Astrocyte of the cerebellum (primary cell): Measurements from ENCODE around the gene CELSR3.
A peak's percentile ranks its signal among the peaks of the same experiment; 100 is the strongest.

Experiments
- DNase-seq: peaks from one replicate; pipeline ENCODE4 v3.0.0-alpha.2; 2011; ENCODE audit warnings: low read depth
- H3K4me3 ChIP-seq: 2 replicates; pipeline ENCODE4 v1.5.1; 2011; ENCODE audit warnings: mild to moderate bottlenecking, low read depth, low read length, moderate library complexity
- in situ Hi-C: cut with HindIII; loops from 2 replicates; pipeline ENCODE4 v1.10.0; 2017; ENCODE audit warnings: low sequenced_read_pairs
- TF ChIP-seq, protein P1 (sequence below): IDR thresholded peaks from 2 replicates; pipeline ENCODE4 v1.5.1; 2012; ENCODE audit warnings: low read length, low read depth, moderate library complexity, mild to moderate bottlenecking; ENCODE audit errors: missing control alignments

CELSR3 gene

DNA sequence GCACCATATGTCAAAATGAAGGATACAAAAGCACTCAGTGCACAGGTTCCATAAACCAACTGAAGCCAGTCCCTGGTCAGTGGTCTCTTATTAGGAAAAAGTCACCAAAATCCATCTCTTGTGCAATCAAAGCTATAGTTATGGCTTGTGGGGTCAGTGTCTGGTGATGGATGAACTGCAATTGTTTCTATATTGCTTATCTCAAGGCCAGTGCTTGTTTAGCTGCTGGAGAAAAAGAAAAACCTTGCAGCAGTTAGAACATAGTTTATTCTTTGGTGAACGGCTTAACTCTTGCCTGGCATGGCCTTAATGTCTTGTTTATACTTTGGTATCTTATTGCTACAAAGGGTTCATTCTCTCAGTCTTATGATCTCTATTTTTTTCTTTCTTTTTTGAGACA is 50.4 kb downstream of the CELSR3 start:
- no peak for DNase-seq
- no peak overlapping the region for H3K4me3 ChIP-seq
- in situ Hi-C loops: no loop called here
- TF ChIP-seq, protein P1, sequence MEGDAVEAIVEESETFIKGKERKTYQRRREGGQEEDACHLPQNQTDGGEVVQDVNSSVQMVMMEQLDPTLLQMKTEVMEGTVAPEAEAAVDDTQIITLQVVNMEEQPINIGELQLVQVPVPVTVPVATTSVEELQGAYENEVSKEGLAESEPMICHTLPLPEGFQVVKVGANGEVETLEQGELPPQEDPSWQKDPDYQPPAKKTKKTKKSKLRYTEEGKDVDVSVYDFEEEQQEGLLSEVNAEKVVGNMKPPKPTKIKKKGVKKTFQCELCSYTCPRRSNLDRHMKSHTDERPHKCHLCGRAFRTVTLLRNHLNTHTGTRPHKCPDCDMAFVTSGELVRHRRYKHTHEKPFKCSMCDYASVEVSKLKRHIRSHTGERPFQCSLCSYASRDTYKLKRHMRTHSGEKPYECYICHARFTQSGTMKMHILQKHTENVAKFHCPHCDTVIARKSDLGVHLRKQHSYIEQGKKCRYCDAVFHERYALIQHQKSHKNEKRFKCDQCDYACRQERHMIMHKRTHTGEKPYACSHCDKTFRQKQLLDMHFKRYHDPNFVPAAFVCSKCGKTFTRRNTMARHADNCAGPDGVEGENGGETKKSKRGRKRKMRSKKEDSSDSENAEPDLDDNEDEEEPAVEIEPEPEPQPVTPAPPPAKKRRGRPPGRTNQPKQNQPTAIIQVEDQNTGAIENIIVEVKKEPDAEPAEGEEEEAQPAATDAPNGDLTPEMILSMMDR: no peak

DNA sequence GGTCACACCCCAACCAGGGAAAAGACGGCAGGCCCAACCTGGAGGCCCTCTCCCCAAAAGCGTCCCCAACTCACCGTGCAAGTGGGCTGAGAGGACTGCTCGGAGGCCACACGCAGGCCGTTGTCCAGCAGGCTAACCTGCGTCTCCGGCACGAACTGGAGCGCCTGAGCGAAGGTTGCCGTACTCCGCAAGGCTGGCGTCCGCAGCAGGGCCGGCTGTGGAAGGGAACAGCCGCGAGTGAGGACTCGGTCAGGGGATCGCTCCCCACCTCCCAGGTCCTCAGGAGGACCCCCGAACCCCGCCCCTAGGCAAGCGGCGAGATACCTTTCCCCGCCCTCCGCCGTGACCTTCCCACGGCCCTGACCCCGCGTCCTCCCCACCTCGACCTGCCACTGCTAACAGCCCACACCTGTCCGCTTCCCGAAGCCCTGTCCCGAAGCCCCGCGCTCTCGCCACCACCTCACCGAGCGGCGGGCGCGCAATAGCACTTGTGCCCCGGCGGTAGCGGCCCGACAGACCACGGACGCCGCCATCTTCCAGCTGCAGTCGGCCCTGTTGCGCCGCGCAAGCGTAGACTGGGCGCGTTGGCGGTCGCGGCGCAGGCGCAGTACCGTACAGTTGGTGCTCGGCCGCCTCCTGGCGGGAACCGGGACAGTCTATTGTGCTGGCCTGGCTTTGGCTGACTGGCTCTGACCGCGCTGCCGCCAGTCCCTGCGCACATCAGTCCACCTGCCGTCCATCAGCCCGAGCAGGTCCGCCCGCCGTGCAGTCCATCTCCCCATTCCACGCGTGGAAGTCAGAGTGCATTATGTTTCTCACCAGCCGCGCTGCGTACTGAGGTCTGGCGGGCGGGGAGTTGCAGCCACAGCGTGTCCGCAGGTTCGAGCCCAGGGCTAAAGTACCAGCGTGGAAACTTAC is 53.3 kb downstream of the CELSR3 start, which contains the start of gene UQCRC1:
Gene UQCRC1, minus strand, starts transcription at position 559 of the 918 bp plus-strand sequence. Its CDS starts 26 bp downstream, at position 533.
- peak; percentile 85 for DNase-seq
- TF ChIP-seq, protein P1: peak; percentile 70
- H3K4me3 ChIP-seq: peak within 1 kb of the TSS; percentile 94
- in situ Hi-C loops: no loop called here

DNA sequence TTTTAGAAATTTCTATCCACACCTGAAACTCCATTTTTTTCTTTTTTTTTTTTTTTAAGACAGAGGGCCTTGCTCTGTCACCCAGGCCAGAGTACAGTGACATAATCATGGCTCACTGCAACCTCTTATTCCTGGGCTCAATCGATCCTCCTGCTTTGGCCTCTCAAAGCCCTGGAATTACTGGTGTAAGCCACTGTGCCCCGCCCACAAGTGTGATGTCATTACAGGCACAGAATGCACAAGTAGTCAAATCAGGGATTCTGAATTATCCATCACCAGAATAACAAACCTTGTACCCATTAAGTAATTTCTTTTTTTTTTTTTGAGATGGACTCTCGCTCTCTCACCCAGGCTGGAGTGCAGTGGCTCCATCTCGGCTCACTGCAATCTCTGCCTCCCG is 55.2 kb downstream of the CELSR3 start:
- DNase-seq: no peak
- no peak overlapping the region for H3K4me3 ChIP-seq
- TF ChIP-seq, protein P1: no peak
- in situ Hi-C loops: no loop called here

DNA sequence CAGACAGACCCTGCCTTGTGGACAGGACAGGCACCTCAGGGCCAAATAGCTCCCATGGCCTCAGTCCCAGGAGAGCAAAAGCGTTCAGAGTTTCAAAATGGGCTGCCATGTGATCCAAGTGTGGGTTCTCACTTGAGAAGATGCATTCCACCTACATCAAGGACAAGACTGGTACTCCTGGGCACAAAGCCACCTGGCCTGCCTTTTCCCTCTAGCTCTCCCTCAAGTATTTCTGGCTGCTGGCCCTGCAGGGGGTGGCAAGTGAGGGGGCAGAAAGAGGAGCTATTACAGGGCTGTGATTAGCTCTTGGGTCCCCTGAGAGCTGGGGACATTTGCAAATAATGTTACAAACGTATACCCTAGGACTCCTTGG is 61.1 kb downstream of the CELSR3 start:
- in situ Hi-C loops: no loop called here
- H3K4me3 ChIP-seq: no peak overlapping the region
- TF ChIP-seq, protein P1: no peak
- no peak for DNase-seq

DNA sequence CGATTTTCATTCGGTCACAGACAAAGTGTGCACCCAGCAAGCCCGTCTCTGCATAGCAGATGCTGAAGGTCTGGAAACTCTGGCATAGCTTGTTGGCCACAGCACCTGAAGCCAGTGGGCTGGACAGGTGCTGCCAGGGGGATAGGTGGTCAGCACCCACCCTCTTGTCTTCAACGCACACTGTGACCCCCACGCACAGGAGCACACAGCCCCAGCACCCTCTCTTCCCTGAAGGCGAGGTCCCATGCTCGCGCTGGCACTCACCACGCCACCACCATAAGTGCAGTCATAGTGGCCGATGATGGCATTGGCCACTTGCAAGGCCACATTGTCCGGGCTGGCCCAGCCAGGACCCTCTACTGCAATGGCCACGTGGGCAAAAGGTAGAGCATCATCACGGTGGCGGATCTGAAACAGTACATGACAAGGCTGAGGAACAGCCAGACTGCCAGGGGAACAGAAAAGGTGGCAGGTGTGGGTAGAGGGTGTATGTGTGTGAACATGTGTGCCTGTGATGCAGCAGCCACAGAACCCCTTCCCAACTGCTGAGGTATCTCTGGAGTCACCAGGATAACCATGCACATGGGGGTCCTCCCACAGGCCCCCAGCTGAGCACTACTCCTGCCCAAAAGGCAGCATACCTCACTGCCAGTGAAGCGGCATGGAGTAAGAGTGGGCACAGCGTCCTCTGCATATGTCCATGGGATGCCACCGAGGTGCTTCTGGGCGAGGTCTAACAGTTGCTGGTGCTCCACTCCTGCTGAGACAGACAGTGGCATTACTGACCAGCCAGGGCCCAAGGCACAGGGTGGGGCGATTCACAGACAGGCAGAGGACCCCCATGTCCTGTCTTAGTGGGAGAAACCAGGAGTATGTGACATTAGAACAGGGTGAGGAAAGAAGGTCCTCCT is 61.7 kb downstream of the CELSR3 start:
- H3K4me3 ChIP-seq: no peak overlapping the region
- TF ChIP-seq, protein P1: no peak
- DNase-seq: no peak
- in situ Hi-C loops: no loop called here

DNA sequence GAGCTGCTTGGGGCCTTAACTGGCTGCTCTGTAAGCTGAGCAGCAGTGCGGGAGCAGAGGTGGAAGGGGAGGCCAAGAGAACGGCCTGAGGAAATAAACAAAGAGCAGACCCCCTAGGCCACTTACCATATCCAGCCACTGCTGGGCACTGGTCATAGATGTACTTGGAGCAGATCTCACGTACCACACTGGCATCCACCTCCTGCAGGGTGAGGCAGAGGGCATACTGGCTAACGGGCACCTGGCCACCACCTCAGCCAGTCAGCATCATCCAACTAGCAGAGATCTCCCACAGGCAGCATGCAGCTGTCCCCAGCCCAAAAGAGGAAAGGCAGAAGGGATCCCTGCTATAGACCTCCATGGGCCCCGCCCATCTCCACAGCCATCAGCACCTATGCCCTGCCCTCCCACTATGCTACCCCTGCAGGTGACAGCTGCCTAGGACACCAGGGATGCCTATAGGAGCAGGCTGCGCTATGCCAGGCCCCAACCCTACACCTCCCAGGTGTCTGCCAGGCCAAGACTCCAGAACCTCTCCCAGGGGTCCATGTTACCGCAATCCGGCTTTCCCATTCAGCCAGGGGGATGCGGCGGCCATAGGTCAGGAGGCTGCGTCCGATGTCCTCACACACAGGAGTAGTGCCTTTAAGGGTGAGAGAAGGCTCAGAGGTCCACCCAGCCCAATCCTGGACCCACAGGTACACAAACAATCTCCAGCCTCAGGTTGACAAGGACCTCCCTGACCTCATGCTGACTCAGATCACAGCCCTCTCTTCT is 63.0 kb downstream of the CELSR3 start:
- in situ Hi-C loops: no loop called here
- H3K4me3 ChIP-seq: no peak overlapping the region
- DNase-seq: no peak
- TF ChIP-seq, protein P1: no peak
